A673 (cell line): ENCODE data around the gene ZSWIM9. TPM values are rescaled to one million over a fixed set of nuclear protein-coding genes. Genes with fewer than 3 reads are reported as not detected.

ENCODE experiments used
- BruUV-seq: library from RNA; stranded (reverse); fragments of 400-500 nt; replicated peaks from 2 replicates; lab custom pipeline; 2021; lab: Mats Ljungman, UMichigan
- CTCF ChIA-PET: fragments of 300-600 bp; sonication (Branson Sonifier 250); formaldehyde crosslinking; loops from one replicate; lab custom pipeline; 2022; ENCODE audit warnings: antibody characterized with exemption; lab: Charles Lee
- POLR2A ChIA-PET: fragments of 300-600 bp; sonication (Branson Sonifier 250); formaldehyde crosslinking; loops from one replicate; lab custom pipeline; 2022; ENCODE audit warnings: antibody characterized with exemption; ENCODE audit not compliant: low non-redundant PET; lab: Charles Lee
- DNase-seq: peaks from one replicate; pipeline ENCODE4 v3.0.0-alpha.2; 2015; ENCODE audit warnings: low spot score
- H3K27ac ChIP-seq: fragments of 200-600 bp; sonication (generic); 2 replicates; pipeline ENCODE4 v1.5.1; 2016; ENCODE audit warnings: mixed run types, low read depth, mild to moderate bottlenecking, mixed read lengths, antibody characterized with exemption, low read length; ENCODE audit not compliant: poor library complexity, severe bottlenecking
- H3K27me3 ChIP-seq: fragments of 200-600 bp; sonication (generic); replicated peaks from 2 replicates; pipeline ENCODE4 v1.6.1; 2017; ENCODE audit warnings: mixed run types, low read depth, mild to moderate bottlenecking, mixed read lengths, antibody characterized with exemption, low read length; ENCODE audit not compliant: insufficient read depth, poor library complexity
- H3K36me3 ChIP-seq: fragments of 200-600 bp; sonication (generic); 2 replicates; pipeline ENCODE4 v1.6.1; 2016; ENCODE audit warnings: mixed run types, mild to moderate bottlenecking, mixed read lengths, antibody characterized with exemption, low read length; ENCODE audit not compliant: insufficient read depth, poor library complexity, severe bottlenecking
- H3K4me1 ChIP-seq: fragments of 200-600 bp; sonication (generic); 2 replicates; pipeline ENCODE4 v1.6.1; 2017; ENCODE audit warnings: mixed run types, mild to moderate bottlenecking, mixed read lengths, antibody characterized with exemption, low read length; ENCODE audit not compliant: insufficient read depth, poor library complexity, severe bottlenecking
- H3K4me3 ChIP-seq: fragments of 200-600 bp; sonication (generic); 2 replicates; pipeline ENCODE4 v1.5.1; 2016; ENCODE audit warnings: low read depth, mixed run types, mild to moderate bottlenecking, mixed read lengths, low read length; ENCODE audit not compliant: poor library complexity, severe bottlenecking
- H3K9me3 ChIP-seq: fragments of 200-600 bp; sonication (generic); 2 replicates; pipeline ENCODE4 v1.6.1; 2016; ENCODE audit warnings: mixed run types, low read depth, mild to moderate bottlenecking, mixed read lengths, antibody characterized with exemption, low read length; ENCODE audit not compliant: poor library complexity, severe bottlenecking
- EZH2 ChIP-seq: fragments of 200-600 bp; sonication (generic); IDR thresholded peaks from 2 replicates; pipeline ENCODE4 v1.6.1; 2017; ENCODE audit warnings: borderline replicate concordance, low read depth, mild to moderate bottlenecking, mixed read lengths, antibody characterized with exemption, low read length; ENCODE audit not compliant: poor library complexity, severe bottlenecking
- intact Hi-C: fragments of 100-400 bp; cut with micrococcal nuclease; formaldehyde crosslinking; loops from one replicate; pipeline ENCODE4 v1.10.0; 2022; ENCODE audit not compliant: unreplicated experiment
- total RNA-seq: library from RNA; stranded (reverse); gene quantifications from 2 replicates; pipeline ENCODE4 v1.2.3, GENCODE V29; 2021
- TF ChIP-seq, protein P1 (sequence below): fragments of 300-800, 200-600 bp; sonication (generic); conservative IDR thresholded peaks from 2 replicates; pipeline ENCODE4 v1.5.1; 2017; ENCODE audit warnings: low read depth, mild to moderate bottlenecking, antibody characterized with exemption, low read length, moderate library complexity, mixed read lengths

ZSWIM9 gene
- total RNA-seq, 1 experiment from 2014 or later: 12.0 TPM

- TF ChIP-seq, protein P1, sequence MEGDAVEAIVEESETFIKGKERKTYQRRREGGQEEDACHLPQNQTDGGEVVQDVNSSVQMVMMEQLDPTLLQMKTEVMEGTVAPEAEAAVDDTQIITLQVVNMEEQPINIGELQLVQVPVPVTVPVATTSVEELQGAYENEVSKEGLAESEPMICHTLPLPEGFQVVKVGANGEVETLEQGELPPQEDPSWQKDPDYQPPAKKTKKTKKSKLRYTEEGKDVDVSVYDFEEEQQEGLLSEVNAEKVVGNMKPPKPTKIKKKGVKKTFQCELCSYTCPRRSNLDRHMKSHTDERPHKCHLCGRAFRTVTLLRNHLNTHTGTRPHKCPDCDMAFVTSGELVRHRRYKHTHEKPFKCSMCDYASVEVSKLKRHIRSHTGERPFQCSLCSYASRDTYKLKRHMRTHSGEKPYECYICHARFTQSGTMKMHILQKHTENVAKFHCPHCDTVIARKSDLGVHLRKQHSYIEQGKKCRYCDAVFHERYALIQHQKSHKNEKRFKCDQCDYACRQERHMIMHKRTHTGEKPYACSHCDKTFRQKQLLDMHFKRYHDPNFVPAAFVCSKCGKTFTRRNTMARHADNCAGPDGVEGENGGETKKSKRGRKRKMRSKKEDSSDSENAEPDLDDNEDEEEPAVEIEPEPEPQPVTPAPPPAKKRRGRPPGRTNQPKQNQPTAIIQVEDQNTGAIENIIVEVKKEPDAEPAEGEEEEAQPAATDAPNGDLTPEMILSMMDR: no peak
- TF ChIP-seq EZH2: no peak
- DNase-seq: no peak
- ChIA-PET CTCF (no interaction called here), POLR2A (no interaction called here)
- Histone ChIP-seq H3K9me3 (no peaks in the 10 kb centered on the region), H3K4me1 (peaks cover 80% of the 10 kb centered on the region), H3K4me3 (no peak overlapping the region), H3K36me3 (peaks cover 40% of the 10 kb centered on the region), H3K27ac (peak overlapping the region; percentile 61), H3K27me3 (no peaks in the 10 kb centered on the region)
- BruUV-seq: no TSS peak
- intact Hi-C loops: loop anchor here (5.0 kb wide), 1 partner anchor 45 kb away; no protein-coding TSS in a partner anchor
Observed at GRCh38 chr19:48247212-48247611, 76.7 kb downstream of the ZSWIM9 start.

Other genes starting within 250 kb of the ZSWIM9 start
- gene BSPH1, start 178.5 kb upstream of the ZSWIM9 start, total RNA-seq: not detected in 2 replicates
- gene ELSPBP1, start 176.0 kb upstream of the ZSWIM9 start, total RNA-seq: 0.47 and 1.0 TPM in 2 replicates
- gene CABP5, start 126.6 kb upstream of the ZSWIM9 start, total RNA-seq: not detected in 2 replicates
- 4.8 and 8.2 TPM in 2 replicates for gene PLA2G4C, start 59.9 kb upstream of the ZSWIM9 start, total RNA-seq
- 200 and 204 TPM in 2 replicates for gene LIG1, start 336 bp upstream of the ZSWIM9 start, total RNA-seq
- gene CARD8, start 85.2 kb downstream of the ZSWIM9 start, total RNA-seq: 139 and 151 TPM in 2 replicates
- 9.5 and 11.7 TPM in 2 replicates for gene ZNF114, start 99.4 kb downstream of the ZSWIM9 start, total RNA-seq
- gene EMP3, start 154.9 kb downstream of the ZSWIM9 start, total RNA-seq: 170 and 187 TPM in 2 replicates
- 7.5 and 7.9 TPM in 2 replicates for gene TMEM143, start 193.3 kb downstream of the ZSWIM9 start, total RNA-seq
- gene SYNGR4, start 193.7 kb downstream of the ZSWIM9 start, total RNA-seq: 0.50 TPM in 1 of 2 replicates, not detected in the other
- 197 and 200 TPM in 2 replicates for gene KDELR1, start 220.9 kb downstream of the ZSWIM9 start, total RNA-seq
- gene GRIN2D, start 223.0 kb downstream of the ZSWIM9 start, total RNA-seq: 10.4 and 11.4 TPM in 2 replicates